ENCODE results near the gene HECTD1. TPM values are rescaled to one million over a fixed set of nuclear protein-coding genes. Genes with fewer than 3 reads are reported as not detected.
"Not testable (repeated sequence)": the region's sequence is repeated elsewhere in the genome, so short reads cannot be mapped to it uniquely, and the experiment has no call there.

The HECTD1 gene
- total RNA-seq, 1 donor from 2014 or later = 137 TPM

DNA sequence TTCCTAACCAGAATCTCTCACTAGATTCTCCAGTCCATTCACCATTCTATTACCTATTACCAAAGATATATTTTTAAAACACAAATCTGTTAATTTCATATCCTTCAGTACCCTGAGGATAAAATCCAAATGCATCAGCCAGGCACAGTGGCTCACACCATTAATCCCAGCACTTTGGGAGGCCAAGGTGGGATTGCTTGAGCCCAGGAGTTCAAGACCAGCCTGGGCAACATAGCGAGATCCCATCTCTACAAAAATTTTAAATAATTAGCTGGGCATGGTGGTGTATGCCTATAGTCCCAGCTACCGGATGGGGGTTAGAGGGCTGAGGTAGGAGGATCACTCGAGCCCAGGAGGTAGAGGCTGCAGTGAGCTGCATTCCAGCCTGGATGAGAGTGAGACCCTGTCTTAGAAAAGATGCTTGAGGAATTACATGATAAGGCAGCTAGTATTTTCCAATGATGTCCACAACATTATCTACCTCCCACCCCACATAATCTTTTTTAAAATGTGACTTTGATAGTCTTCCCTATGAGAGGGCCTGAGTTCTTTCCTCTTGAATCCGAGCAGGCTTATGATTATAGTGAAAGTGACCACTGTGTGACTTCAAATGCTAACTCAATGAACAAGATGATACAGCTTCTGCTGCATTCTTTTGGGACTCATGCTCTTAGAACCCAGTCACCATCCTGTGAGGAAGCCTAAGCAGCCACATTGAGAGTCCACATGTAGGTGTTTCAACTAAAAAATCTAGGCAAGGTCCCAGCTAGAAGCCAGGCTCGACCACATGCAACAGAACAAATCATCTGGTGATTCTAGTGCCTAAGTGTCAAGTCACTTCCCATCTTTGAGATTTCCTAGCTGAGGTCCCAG is 18.0 kb downstream of the HECTD1 start:
- TF ChIP-seq, protein P1, sequence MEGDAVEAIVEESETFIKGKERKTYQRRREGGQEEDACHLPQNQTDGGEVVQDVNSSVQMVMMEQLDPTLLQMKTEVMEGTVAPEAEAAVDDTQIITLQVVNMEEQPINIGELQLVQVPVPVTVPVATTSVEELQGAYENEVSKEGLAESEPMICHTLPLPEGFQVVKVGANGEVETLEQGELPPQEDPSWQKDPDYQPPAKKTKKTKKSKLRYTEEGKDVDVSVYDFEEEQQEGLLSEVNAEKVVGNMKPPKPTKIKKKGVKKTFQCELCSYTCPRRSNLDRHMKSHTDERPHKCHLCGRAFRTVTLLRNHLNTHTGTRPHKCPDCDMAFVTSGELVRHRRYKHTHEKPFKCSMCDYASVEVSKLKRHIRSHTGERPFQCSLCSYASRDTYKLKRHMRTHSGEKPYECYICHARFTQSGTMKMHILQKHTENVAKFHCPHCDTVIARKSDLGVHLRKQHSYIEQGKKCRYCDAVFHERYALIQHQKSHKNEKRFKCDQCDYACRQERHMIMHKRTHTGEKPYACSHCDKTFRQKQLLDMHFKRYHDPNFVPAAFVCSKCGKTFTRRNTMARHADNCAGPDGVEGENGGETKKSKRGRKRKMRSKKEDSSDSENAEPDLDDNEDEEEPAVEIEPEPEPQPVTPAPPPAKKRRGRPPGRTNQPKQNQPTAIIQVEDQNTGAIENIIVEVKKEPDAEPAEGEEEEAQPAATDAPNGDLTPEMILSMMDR (IDR thresholded peaks at IDR 0.05; ENCODE audit: borderline replicate concordance) = no peak
- Histone ChIP-seq H3K36me3 (peaks cover 31% of the 10 kb centered on the region), H3K27me3 (ENCODE audit: low read depth) (no peaks in the 10 kb centered on the region), H3K27ac (replicated peaks) (no peak overlapping the region), H3K9me3 (replicated peaks) (no peaks in the 10 kb centered on the region), H3K4me3 (no peak overlapping the region), H3K4me1 (peaks cover 37% of the 10 kb centered on the region)
- intact Hi-C loops (cut with micrococcal nuclease) = no loop called here
- DNase-seq = no peak

DNA sequence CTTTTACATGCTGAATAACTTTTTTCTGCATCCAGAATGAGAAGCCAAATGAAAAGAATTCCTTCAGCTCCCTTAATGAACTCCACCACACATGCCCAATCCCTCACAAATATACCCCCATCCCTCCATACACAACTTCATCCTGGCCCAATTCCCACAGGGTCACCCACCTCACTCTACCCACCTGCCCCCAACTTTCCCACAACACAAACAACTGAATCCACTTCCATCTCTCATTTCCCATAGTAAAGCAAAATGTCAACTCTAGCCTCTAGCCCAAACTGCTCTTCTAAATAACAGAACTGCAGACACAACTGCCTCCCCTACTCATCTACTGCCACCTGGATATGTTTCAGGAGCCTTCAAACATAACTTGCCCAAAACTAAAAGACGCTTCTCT is 18.8 kb downstream of the HECTD1 start:
- TF ChIP-seq, protein P1 (IDR thresholded peaks at IDR 0.05; ENCODE audit: borderline replicate concordance) = no peak
- Histone ChIP-seq H3K27ac (replicated peaks) (no peak overlapping the region), H3K27me3 (ENCODE audit: low read depth) (no peaks in the 10 kb centered on the region), H3K4me3 (no peak overlapping the region), H3K9me3 (replicated peaks) (no peaks in the 10 kb centered on the region), H3K4me1 (peaks cover 28% of the 10 kb centered on the region), H3K36me3 (peaks cover 26% of the 10 kb centered on the region)
- no peak for DNase-seq
- intact Hi-C loops (cut with micrococcal nuclease) = no loop called here

- intact Hi-C loops (cut with micrococcal nuclease); DNase-seq; H3K27ac ChIP-seq (replicated peaks); H3K4me3 ChIP-seq; H3K9me3 ChIP-seq (replicated peaks); H3K27me3 ChIP-seq (ENCODE audit: low read depth); H3K4me1 ChIP-seq: not testable (repeated sequence)
- peaks cover 29% of the 10 kb centered on the region for H3K36me3 ChIP-seq
Measured at GRCh38 chr14:31182016-31182415, 25.6 kb downstream of the HECTD1 start.

DNA sequence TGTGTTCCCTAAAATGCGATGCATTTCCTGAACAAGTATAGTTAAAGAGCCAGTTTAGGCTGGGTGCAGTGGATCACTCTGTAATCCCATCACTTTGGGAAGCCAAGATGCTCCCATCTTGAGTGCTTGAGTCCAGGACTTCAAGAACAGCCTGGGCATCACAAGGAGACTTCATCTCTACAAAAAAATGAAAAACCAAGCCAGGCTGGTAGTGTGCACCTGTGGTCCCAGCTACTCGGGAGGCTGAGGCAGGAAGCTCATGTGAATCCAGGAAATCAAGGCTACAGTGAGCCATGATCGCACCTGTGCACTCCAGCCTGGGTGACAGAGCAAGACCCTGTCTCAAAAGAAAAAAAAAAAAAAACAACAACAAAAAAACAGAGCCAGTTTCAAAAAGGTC is 26.3 kb downstream of the HECTD1 start:
- intact Hi-C loops (cut with micrococcal nuclease) = no loop called here
- H3K27ac ChIP-seq (replicated peaks) = no peak overlapping the region
- TF ChIP-seq, protein P1 (IDR thresholded peaks at IDR 0.05; ENCODE audit: borderline replicate concordance) = no peak
- H3K36me3 ChIP-seq = peaks cover 36% of the 10 kb centered on the region
- DNase-seq = no peak
- no peak overlapping the region for H3K4me3 ChIP-seq
- H3K9me3 ChIP-seq (replicated peaks) = no peaks in the 10 kb centered on the region
- H3K27me3 ChIP-seq (ENCODE audit: low read depth) = no peaks in the 10 kb centered on the region
- no peaks in the 10 kb centered on the region for H3K4me1 ChIP-seq

DNA sequence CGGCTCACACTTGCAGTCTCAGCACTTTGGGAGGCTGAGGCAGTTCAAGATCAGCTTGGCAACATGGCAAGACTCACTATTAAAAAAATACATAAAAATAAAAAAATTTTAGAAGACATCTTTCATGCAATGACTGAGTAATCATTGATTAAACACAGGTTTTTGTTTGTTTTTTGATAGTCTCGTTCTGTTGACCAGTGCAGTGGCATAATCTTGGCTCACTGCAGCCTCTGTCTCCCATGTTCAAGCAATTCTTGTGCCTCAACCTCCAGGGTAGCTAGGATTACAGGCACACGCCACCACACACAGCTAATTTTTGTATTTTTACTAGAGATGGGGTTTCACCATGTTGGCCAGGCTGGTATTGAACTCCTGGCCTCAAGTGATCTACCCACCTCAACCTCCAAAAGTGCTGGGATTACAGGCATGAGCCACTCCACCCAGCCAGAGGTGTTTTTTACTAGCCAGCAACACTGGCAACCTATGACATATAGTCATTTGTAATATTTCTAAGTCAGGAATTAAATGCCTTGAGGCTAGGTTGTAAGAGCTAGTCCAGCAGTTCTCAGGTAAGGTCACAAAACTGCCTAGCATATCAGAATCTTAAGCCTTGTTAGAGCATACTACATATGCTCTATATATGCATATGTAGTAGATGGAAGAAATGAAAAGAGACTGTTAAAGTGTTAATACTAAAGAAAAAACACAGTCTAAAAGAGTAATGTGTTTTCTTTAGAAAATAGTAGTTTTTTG is 27.1 kb downstream of the HECTD1 start:
- H3K4me1 ChIP-seq = no peaks in the 10 kb centered on the region
- no peaks in the 10 kb centered on the region for H3K27me3 ChIP-seq (ENCODE audit: low read depth)
- intact Hi-C loops (cut with micrococcal nuclease) = no loop called here
- no peak overlapping the region for H3K27ac ChIP-seq (replicated peaks)
- peaks cover 44% of the 10 kb centered on the region for H3K36me3 ChIP-seq
- no peak for DNase-seq
- H3K4me3 ChIP-seq = no peak overlapping the region
- no peaks in the 10 kb centered on the region for H3K9me3 ChIP-seq (replicated peaks)
- TF ChIP-seq, protein P1 (IDR thresholded peaks at IDR 0.05; ENCODE audit: borderline replicate concordance) = no peak

GRCh38 chr14:31174433-31174832 is 33.2 kb downstream of the HECTD1 start:
- H3K27me3 ChIP-seq (ENCODE audit: low read depth) = no peaks in the 10 kb centered on the region
- peaks cover 98% of the 10 kb centered on the region for H3K36me3 ChIP-seq
- no peak for DNase-seq
- H3K27ac ChIP-seq (replicated peaks) = no peak overlapping the region
- TF ChIP-seq, protein P1 (IDR thresholded peaks at IDR 0.05; ENCODE audit: borderline replicate concordance) = no peak
- no peaks in the 10 kb centered on the region for H3K9me3 ChIP-seq (replicated peaks)
- intact Hi-C loops (cut with micrococcal nuclease) = no loop called here
- H3K4me1 ChIP-seq = peaks cover 16% of the 10 kb centered on the region
- no peak overlapping the region for H3K4me3 ChIP-seq
